NCI-H446 (cell line): Measurements from ENCODE around the gene ZNF69.
A peak's percentile ranks its signal among the peaks of the same experiment; 100 is the strongest.
"Not testable (repeated sequence)": the region's sequence is repeated elsewhere in the genome, so short reads cannot be mapped to it uniquely, and the experiment has no call there.

Experiments
- DNase-seq, 2 experiments: peaks; one replicate each; lab custom pipeline; 2025; lab: John Stamatoyannopoulos, UW

The ZNF69 gene

DNA sequence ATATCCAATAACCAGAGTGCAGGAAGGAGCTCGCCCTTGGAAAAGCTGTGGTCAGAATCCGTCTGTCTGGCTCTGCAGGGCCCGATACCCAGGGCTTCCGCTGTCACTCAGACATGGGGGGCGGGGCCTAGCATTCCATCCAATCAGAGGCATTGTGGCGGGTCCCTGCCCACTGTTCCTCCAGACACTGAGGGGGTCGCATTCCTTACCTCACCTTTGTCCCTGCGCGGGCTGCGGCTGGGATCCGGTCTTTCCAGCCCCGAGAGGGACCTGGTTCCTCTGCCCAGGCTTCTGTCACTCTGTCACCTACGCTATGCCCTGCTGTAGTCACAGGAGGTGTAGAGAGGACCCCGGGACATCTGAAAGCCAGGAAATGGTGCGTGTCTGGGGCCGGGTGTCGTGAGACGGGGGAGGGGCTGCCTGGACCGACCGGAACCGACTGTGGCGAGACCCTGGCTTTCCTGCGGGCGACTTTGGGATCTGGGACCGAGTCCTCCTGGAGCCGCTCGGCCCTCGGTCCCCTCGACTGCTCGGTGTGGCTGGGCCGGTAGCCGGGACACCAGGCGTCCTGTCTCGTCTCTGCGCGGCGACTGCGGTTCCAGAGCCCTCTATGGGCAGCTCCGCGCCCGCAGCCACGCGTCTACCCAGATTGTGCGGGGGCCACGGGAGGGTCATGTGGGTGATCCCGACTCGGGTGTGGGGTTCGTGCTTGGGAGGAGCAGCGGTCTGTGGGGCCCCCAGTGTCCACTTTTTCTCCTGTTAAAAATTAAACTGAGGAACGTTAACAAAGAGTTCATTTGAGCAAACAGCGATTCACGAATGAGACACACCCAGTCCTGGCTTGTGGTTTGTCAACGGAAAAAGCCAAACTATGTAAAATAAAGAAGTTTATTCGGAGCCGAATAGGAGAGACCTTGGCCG is at the start of gene ZNF69:
Gene ZNF69 (plus strand): TSS at position 172 of the 921 bp plus-strand sequence. CDS start 142 bp downstream, at position 314.
- DNase-seq = no peak

DNA sequence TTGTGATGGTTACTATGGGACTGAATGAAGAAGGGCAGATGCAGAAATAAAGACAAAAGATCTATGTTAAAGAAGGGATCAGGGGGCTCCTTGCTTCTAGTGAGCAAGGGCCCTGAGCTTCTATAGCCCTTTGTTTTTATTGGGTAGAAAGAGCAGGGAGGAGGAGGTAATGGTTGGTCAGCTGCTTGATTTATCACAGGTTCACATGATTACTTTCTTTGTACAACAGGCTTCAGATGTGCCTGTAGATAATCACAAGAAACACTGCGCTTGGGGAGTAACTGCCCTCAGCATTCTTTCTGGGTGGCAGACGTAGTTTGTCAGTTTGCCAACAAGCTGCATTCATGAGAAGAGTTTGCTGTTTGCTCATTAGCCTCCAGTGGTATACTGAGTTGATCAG is 43.9 kb upstream of the ZNF69 start:
- DNase-seq = no peak

DNA sequence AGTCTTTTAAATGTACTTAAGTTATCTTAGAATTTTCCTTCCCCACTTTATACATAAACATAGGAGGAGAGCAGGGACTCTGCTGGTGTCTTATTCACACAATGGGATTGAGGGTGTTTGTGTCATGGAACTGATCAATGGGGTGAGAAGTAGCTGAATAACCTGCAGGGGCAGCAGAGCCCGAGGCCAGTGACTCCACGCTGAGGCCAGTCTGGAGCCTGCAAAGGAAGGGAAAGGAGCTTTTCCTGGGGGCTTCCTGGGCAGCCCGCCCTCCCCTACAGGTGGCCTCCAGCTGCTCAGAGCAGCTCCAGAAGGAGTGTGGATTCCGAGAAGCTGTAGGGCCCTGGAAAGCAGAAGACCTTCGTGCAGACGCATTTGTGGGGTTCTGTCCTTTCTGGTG is 40.0 kb upstream of the ZNF69 start:
- DNase-seq = not testable (repeated sequence)

DNA sequence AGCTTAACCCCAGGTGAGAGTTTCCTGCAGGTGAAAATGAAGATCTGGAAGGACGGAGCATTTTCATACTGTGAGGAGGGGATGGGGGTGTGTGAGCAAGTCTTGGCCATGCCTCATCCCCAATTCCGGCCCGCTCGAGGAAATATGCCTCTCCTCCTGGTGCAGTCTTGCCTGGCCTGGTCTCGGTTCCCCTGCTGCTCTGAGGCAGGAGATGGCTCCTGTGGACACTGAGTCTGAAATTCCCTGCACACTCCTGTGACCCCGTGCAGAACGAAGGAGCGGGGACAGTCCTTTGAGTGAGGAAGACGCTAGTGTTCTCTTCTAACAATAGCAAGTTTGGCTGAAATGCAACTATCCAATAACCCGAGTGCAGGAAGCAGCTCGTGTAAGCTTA is 39.4 kb upstream of the ZNF69 start:
- no peak for DNase-seq

DNA sequence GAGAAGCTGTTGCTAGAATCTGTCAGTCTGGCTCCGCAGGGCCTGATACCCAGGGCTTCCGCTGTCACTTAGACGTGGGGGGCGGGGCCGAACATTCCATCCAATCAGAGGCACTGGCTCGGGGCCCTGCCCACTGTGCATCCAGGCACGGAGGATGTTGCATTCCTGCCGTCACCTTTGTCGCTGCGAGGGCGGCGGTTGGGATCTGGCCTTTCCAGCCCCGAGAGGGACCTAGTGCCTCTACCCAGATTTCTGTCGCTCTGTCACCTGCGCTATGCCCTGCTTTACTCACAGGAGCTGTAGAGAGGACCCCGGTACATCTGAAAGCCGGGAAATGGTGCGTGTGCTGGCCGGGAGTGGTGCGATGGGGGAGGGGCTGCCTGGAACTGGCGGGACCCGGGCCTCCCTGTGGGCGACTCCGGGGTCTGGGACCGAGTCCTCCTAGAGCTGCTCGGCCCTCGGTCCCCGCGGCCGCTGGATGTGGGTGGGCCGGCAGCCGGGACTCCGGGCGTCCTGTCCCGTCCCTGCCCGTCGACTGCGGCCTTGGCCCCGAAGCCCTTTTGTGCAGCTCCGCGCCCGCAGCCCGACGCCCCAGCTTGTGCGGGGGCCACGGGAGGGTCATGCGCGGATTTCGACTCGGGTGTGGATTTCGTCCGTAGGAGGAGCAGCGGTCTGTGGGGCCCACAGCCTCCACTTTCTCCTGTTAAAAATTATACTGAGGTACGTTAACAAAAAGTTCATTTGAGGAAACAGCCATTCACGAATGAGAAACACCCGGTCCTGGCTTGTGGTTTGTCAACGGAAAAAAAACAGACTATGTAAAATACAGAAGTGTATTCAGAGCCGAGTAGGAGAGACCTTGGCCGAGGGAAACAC is 38.8 kb upstream of the ZNF69 start, which contains the start of gene ZNF439:
Gene ZNF439 (plus strand): TSS at position 133 of the 876 bp plus-strand sequence. CDS start 142 bp downstream, at position 275.
- peak in 1 of 2 experiments; percentile 38 for DNase-seq

DNA sequence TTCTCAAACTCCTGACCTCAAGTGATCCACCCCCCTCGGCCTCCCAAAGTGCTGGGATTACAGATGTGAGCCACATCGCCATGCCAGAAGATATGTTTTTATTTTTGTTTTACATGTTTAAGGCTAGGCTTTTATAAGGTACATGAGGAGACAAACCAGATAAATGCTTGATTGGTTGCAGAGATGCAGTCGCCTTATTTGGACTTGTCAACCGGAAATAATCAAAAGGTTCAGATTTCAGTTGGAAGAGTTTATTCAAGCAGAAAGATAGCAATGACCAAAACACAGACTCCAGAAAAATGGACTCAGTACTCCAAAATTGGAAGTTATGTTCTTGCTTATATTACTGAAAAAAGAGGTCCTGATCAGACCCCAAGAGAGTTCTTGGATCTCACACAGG is 37.3 kb upstream of the ZNF69 start:
- not testable (repeated sequence) for DNase-seq

DNA sequence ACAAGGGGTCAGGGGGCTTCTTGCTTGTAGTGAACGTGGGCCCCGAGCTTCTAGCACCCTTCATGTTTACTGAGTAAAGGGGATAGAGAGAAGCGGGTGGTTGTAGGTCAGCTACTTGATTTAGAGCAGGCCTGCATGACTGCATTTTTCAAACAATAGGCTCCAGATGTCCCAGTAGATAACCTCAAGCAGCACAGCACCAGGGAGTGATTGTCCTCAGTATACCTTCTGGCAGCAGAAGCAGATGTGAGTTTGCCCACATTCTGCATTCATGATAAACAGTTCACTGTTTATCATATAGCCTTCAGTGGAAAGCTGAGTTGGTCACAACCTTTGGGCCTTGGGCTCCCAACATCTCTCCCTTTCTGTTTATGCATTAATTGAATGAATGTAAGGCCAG is 34.2 kb upstream of the ZNF69 start:
- DNase-seq = no peak

DNA sequence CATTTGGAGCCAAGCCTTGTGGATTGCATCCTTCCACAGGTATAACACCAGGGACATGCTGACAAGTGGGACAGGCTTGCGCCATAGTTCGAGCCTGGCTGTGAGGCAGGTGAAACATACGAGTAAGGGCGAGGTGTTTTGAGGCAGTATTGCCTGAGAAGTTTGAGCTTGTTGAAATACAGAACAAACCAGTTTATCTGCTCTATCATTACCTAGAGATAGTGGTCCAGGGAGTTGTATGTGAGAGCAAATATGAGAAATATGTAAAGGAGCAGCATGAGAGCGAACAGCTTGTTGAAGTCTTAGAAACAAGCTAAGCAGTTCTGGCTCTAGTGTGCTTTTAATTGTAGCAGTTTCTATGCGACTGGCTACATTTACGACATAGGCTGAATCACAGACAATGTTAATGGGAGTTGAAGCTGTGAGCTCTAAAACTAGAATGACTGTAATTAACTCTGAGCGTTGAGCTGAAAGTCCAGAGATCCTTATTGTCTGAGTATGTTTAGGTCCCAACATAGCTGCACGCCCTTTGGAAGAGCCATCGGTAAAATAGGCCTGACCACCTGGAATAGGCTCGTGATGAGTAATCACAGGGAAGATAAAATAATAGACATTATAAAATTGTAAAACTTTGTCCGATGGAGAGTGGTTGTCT is 30.9 kb upstream of the ZNF69 start:
- DNase-seq = no peak

DNA sequence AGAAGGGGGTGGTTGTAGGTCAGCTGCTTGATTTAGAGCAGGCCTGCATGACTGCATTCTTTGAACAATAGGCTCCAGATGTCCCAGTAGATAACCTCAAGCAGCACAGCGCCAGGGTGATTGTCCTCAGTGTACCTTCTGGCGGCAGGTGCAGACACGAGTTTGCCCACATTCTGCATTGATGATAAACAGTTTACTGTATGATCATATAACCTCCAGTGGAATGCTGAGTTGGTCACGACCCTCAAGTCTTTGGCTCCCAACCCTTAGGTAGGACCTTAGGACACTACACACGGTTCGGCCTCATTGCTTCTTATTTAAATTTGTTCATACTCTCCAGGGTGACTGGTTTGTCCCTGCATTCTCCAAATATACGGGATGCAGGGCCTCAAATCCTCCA is 26.9 kb upstream of the ZNF69 start:
- no peak for DNase-seq

DNA sequence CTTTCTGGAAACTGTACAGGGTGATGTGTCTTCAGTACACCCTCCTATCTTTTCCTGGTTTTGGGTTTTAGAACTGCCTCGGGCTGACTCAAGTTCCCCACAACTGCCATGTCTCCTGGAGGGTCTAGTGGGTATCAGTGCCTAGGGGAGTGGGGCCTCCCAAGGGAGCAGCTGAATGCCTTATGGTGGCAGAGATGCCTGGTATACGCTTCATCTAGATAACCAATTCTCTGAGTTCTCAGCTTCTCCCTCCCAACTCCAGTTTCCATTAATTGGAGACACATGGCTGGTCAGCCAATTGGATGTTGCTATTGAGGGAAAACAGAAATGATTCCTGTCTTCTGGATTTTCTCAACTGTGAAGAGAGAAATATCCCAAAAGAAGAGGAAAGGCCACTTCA is 26.3 kb upstream of the ZNF69 start:
- DNase-seq = no peak

DNA sequence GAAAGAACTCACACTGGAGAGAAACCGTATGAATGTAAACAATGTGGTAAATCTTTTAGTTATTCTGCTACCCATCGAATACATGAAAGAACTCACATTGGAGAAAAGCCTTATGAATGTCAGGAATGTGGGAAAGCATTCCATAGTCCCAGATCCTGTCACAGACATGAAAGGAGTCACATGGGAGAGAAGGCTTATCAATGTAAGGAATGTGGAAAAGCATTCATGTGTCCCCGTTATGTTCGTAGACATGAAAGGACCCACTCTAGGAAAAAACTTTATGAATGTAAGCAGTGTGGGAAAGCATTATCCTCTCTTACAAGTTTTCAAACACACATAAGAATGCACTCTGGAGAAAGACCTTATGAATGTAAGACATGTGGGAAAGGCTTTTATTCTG is 19.8 kb upstream of the ZNF69 start:
- not testable (repeated sequence) for DNase-seq

DNA sequence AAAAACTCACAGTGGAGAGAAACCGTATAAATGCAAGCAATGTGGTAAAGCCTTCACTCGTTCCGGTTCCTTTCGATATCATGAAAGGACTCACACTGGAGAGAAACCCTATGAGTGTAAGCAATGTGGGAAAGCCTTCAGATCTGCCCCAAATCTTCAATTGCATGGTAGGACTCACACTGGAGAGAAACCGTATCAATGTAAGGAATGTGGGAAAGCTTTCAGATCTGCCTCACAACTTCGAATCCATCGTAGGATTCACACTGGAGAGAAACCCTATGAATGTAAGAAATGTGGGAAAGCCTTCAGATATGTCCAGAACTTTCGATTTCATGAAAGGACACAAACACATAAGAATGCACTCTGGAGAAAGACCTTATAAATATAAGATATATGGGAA is 19.4 kb upstream of the ZNF69 start:
- DNase-seq = no peak

DNA sequence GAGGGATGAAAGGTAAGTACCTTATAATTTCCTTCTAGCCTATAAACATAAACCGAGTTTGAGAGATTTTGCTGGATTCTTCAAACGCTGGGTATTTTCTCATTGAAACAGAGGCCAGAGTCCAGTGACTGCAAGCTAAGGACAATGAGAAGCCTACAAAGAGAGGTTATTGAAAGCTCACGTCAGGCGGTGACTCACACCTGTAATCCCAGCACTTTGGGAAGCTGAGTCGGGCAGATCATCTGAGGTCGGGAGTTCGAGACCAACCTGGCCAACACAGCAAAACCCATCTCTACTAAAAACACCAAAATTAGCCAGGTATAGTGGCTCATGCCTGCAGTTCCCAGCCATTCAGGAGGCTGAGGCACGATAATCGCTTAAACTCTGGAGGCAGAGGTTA is 15.0 kb upstream of the ZNF69 start:
- no peak for DNase-seq

DNA sequence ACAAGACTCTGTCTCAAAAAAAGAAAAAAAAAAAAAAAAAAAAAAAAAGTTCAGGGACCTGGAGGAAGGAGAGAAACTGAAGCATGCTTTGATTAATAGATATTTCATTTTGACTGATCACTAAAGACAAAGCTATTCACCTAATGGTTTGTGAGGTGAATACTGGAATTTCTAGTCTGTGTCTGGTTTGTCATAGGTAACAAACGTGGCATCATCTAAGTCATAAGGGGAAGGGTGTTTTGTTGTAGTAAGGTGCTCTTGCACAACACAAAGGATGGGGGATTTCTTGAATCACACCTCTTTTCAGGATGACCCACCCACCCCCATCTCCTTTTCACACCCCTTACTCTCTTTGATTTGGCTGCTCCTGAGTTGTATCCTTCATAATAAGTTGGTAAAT is 13.8 kb upstream of the ZNF69 start:
- no peak for DNase-seq

DNA sequence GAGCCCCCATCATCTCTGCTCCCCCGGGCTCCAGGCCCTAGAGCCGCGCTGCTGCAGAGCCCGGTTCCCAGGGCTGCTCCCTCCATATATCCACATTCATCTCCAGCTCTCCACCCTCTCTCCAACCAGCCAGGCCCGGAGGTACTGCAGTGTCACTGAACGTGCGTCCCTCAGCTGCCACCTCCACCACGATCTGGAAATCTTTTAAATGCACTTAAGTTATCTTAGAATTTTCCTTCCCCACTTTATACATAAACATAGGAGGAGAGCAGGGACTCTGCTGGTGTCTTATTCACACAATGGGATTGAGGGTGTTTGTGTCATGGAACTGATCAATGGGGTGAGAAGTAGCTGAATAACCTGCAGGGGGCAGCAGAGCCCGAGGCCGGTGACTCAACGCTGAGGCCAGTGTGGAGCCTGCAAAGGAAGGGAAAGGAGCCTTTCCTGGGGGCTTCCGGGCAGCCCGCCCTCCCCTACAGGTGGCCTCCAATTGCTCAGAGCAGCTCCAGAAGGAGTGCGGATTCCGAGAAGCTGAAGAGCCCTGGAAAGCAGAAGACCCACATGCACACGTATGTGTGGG is 7.8 kb upstream of the ZNF69 start:
- DNase-seq = peak in 1 of 2 experiments; percentile 4

DNA sequence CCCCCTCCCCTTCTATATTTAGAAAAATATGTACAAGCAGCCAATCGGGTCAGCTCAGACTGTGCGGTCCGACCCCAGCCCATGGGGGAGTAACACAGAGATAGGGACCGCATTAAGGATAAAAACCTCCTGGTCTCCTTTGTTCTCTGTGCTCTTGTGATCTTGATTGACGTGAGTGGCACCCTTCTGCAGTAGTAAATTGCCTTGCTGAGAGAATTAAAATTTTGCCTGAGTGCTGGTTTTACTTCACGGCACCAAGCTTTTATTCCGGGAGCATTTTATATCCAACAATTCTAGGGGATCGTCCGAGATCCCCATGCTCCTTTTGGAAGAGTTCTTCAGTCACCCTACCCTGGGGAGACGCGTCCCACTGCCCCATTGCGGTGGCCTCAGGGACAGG is 7.0 kb upstream of the ZNF69 start:
- no peak for DNase-seq

DNA sequence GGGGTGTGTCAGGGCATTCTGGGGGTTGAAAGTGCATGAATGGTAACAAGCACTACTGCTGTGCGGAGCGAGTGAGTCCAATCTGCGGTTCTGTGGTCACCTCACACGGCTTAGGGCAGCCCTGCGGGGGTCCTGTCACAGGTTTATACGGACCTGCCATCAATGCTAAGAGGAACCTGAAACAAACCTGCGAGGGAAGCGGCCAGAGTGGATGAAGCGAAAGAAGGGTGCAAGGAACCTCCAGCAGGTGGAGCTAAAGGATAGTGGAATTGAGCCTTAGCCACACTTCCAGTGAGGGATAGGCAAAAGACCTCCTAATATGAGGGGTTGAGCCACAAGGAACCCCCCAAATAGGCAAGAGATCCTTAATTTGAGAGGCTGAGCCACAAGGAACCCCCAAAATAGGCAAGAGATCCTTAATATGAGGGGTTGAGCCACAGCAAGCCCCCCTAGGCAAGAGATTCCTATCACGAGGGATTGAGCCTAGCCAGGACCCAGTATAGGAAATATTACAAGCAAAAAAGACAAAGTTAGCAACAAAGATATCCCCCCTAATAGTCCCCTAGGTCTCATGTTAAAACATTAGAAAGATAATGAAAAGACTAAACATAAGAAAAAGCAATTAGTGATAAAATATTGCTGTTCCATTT is 6.3 kb upstream of the ZNF69 start:
- DNase-seq = peak; percentile 37 to 50

DNA sequence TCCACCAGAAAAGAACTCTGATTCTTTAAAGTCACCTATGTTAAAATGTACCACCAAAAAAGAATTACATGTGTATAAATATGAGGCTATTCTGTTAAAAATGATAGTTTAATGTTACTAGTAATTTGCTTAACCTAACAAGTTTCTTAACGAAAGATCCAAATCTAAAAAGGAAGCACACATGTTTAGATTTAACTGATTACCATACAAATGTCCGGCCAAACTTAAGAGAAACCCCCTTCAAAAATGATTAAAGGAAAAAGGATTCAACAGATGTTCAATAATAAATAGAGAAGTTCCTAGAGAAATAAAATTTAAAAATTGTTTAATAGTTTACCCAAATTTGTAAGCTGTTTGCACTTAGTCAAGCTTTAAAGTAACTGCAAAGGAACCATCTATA is 5.0 kb upstream of the ZNF69 start:
- DNase-seq = no peak

DNA sequence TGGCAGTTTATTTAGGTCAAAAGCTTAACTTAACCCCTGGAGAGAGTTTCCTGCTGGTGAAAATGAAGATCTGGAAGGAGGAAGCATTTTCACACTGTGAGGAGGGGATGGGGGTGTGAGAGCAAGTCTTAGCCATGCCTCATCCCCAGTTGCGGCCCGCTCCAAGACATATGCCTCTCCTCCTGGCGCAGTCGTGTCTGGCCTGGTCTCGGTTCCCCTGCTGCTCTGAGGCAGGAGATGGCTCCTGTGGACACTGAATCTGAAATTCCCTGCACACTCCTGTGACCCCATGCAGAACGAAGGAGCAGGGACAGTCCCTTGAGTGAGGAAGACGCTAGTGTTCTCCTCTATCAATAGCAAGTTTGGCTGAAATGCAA is 360 bp upstream of the ZNF69 start:
- no peak for DNase-seq

DNA sequence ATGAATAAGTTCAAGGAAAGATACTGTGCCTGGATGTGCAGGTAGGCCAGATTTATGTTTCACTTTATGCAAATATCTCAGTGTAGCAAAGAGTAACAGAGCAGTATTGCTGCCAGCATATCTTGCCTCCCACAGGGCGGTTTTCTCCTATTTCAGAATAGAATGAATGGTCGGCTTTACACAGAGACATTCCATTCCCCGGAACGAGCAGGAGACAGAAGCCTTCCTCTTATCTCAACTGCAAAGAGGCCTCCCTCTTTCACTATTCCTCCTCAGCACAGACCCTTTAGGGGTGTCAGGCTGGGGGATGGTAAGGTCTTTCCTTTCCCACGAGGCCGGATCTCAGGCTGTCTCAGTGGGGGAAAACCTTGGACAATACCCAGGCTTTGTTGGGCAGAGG is 2.3 kb downstream of the ZNF69 start:
- not testable (repeated sequence) for DNase-seq

DNA sequence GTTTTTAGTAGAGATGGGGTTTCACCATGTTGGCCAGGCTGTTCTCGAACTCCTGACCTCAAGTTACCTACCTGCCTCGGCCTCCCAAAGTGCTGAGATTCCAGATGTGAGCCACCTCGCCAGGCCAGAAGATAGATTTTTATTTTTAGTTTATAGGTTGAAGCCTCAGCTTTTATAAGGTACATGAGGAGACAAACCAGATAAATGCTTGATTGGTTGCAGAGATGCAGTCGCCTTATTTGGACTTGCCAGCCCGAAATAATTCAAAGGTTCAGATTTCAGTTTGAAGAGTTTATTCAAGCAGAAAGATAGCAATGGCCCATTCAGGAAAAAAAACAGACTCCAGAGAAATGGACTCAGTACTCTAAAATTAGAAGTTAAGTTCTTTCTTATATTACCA is 3.1 kb downstream of the ZNF69 start:
- DNase-seq = no peak
